GM12878 (cell line): Measurements from ENCODE around the gene COMMD1. TPM values are rescaled to one million over a fixed set of nuclear protein-coding genes. Genes with fewer than 3 reads are reported as not detected.

Source experiments
- ATAC-seq: fragments of 200-7000 bp; cut with Tn5 transposase; 3 replicates; pipeline ENCODE4 v1.9.1; 2020; ENCODE audit warnings: mild to moderate bottlenecking, moderate library complexity
- BruUV-seq: library from RNA; stranded (reverse); fragments of 400-500 nt; replicated peaks from 2 replicates; lab custom pipeline; 2021; lab: Mats Ljungman, UMichigan
- CTCF ChIA-PET: fragments of 300-600 bp; sonication (Branson Sonifier 250); formaldehyde crosslinking; extraction: SDS; loops from one replicate; lab custom pipeline; 2021; ENCODE audit warnings: inconsistent platforms; lab: Yijun Ruan, JAX
- POLR2A ChIA-PET: fragments of 350-600 bp; formaldehyde crosslinking; extraction: SDS; loops from one replicate; lab custom pipeline; 2021; ENCODE audit warnings: inconsistent platforms; lab: Charles Lee
- RAD21 ChIA-PET: fragments of 300-600 bp; sonication (Branson Sonifier 250); formaldehyde crosslinking; loops from one replicate; lab custom pipeline; 2023; ENCODE audit warnings: antibody characterized with exemption; ENCODE audit not compliant: unreplicated experiment; lab: Charles Lee
- SMC1A ChIA-PET: fragments of 300-600 bp; sonication (Branson Sonifier 250); formaldehyde crosslinking; loops from one replicate; lab custom pipeline; 2023; ENCODE audit not compliant: unreplicated experiment, uncharacterized antibody; lab: Charles Lee
- DNase-seq: peaks from one replicate; pipeline ENCODE4 v3.0.0-alpha.2; 2011; ENCODE audit warnings: low read depth, low spot score
- FAIRE-seq: peaks from 3 replicates; lab custom pipeline; 2011; peaks lifted over from hg19 to GRCh38; lab: Jason Lieb, UNC
- H2AFZ ChIP-seq: 2 replicates; pipeline ENCODE4 v1.6.0; 2011; ENCODE audit warnings: low read depth, low read length, control low read depth; ENCODE audit not compliant: control insufficient read depth
- H3K27ac ChIP-seq: 2 replicates; pipeline ENCODE4 v1.5.1; 2011; ENCODE audit warnings: control low read depth; ENCODE audit not compliant: control insufficient read depth, insufficient read depth
- H3K27me3 ChIP-seq, 2 experiments: replicated peaks in 1 of 2; 2 replicates each; pipeline versions ENCODE4 v1.6.0 to v1.6.1; 2011; ENCODE audit warnings: low read length in 1 of 2; ENCODE audit not compliant: control insufficient read depth in 2 of 2, insufficient read depth in 2 of 2
- H3K36me3 ChIP-seq, 2 experiments: 2 replicates each; pipeline ENCODE4 v1.5.1; 2011; ENCODE audit warnings: low read length in 1 of 2; ENCODE audit not compliant: control insufficient read depth in 2 of 2, insufficient read depth in 2 of 2
- H3K4me1 ChIP-seq: 2 replicates; pipeline ENCODE4 v1.6.1; 2011; ENCODE audit warnings: mild to moderate bottlenecking, low read length, moderate library complexity, mixed read lengths; ENCODE audit not compliant: control insufficient read depth, insufficient read depth
- H3K4me2 ChIP-seq: 2 replicates; pipeline ENCODE4 v1.6.0; 2011; ENCODE audit warnings: control low read depth; ENCODE audit not compliant: control insufficient read depth, insufficient read depth
- H3K4me3 ChIP-seq: fragments of 200-600 bp; sonication (generic); 2 replicates; pipeline ENCODE4 v1.5.1; 2016
- H3K79me2 ChIP-seq: 2 replicates; pipeline ENCODE4 v1.6.0; 2011; ENCODE audit warnings: low read length; ENCODE audit not compliant: control insufficient read depth, insufficient read depth
- H3K9ac ChIP-seq: 2 replicates; pipeline ENCODE4 v1.8.0; 2011; ENCODE audit warnings: low read length, control low read depth, mixed read lengths; ENCODE audit not compliant: control insufficient read depth, insufficient read depth
- H3K9me3 ChIP-seq: replicated peaks from 3 replicates; pipeline ENCODE4 v1.5.1; 2011; ENCODE audit warnings: mild to moderate bottlenecking, low read length; ENCODE audit not compliant: control insufficient read depth, insufficient read depth
- H4K20me1 ChIP-seq: 2 replicates; pipeline ENCODE4 v1.6.0; 2011; ENCODE audit not compliant: control insufficient read depth, insufficient read depth
- ATF7 ChIP-seq: fragments of 450-650 bp; IDR thresholded peaks from 2 replicates; pipeline ENCODE4 v1.6.1; 2016; ENCODE audit warnings: low read depth, mild to moderate bottlenecking
- DPF2 ChIP-seq: fragments of 450-650 bp; IDR thresholded peaks from 2 replicates; pipeline ENCODE4 v1.6.1; 2017; ENCODE audit warnings: mild to moderate bottlenecking
- ESRRA ChIP-seq: IDR thresholded peaks from 2 replicates; pipeline ENCODE4 v1.6.1; 2012; ENCODE audit warnings: mild to moderate bottlenecking, low read length, improper control_type of control experiment
- IKZF1 ChIP-seq: fragments of 450-650 bp; conservative IDR thresholded peaks from 2 replicates; pipeline ENCODE4 v1.6.1; 2017; ENCODE audit warnings: antibody characterized with exemption, mild to moderate bottlenecking
- KAT2A ChIP-seq: conservative IDR thresholded peaks from 2 replicates; pipeline ENCODE4 v1.6.1; 2011; ENCODE audit warnings: low read depth, low read length; ENCODE audit not compliant: control insufficient read depth
- MEF2A ChIP-seq: IDR thresholded peaks from 2 replicates; pipeline ENCODE4 v1.6.1; 2011; ENCODE audit warnings: low read depth, mild to moderate bottlenecking, low read length, moderate library complexity; ENCODE audit not compliant: insufficient read depth
- NFYB ChIP-seq: IDR thresholded peaks from 2 replicates; pipeline ENCODE4 v1.6.1; 2011; ENCODE audit warnings: low read depth, mild to moderate bottlenecking, low read length, improper control_type of control experiment, moderate library complexity; ENCODE audit not compliant: insufficient read depth
- PAX5 ChIP-seq: IDR thresholded peaks from 2 replicates; pipeline ENCODE4 v1.6.1; 2011; ENCODE audit warnings: low read depth, low read length, borderline replicate concordance
- POU2F2 ChIP-seq: IDR thresholded peaks from 3 replicates; pipeline ENCODE4 v1.6.1; 2011; ENCODE audit warnings: low read depth, mild to moderate bottlenecking, low read length, borderline replicate concordance
- SMAD1 ChIP-seq: fragments of 450-650 bp; IDR thresholded peaks from 2 replicates; pipeline ENCODE4 v1.6.1; 2018; ENCODE audit warnings: mild to moderate bottlenecking, low read depth; ENCODE audit not compliant: partially characterized antibody
- YBX1 ChIP-seq: fragments of 450-650 bp; IDR thresholded peaks from 2 replicates; pipeline ENCODE4 v1.6.1; 2016; ENCODE audit warnings: antibody characterized with exemption
- WGBS: methylation state at CpG from one replicate; pipeline ENCODE4 v1.1.6; 2016; ENCODE audit warnings: low lambda C conversion rate; ENCODE audit not compliant: insufficient replicate concordance, insufficient coverage; ENCODE audit errors: missing lambda C conversion rate; 5-methylcytosine and 5-hydroxymethylcytosine counted together
- in situ Hi-C: fragments of 300-500 bp; cut with MboI; formaldehyde crosslinking; loops from 9 replicates; pipeline ENCODE4 v1.14.3; 2018; ENCODE audit warnings: mixed read lengths
- intact Hi-C: fragments of 100-400 bp; cut with micrococcal nuclease; formaldehyde crosslinking; loops from one replicate; pipeline ENCODE4 v1.14.2; 2022; ENCODE audit not compliant: unreplicated experiment
- polyA plus RNA-seq, 11 experiments: library from polyadenylated mRNA; depleted of rRNA in 4 of 11; unstranded in 6 of 11; stranded (reverse) in 5 of 11; fragments of >200 nt; fragmentation: Nextera tagmentation in 4 of 11; fragmentation: Illumina TruSeq in 1 of 11; extraction: Ambion mirVana in 4 of 11; extraction: Trizol in 1 of 11; gene quantifications; 1 replicate in 1 of 11; 2 replicates in 10 of 11; pipeline versions ENCODE4 v1.2.1 to v1.2.3, GENCODE V29; 2011 to 2016; ENCODE audit warnings: inconsistent platforms in 2 of 11, missing spikeins in 2 of 11, low read depth in 1 of 11
- total RNA-seq, 4 experiments: library from RNA; depleted of rRNA in 3 of 4; stranded (reverse); fragments of >200 nt in 3 of 4; fragmentation: Illumina TruSeq in 1 of 4; extraction: Trizol in 1 of 4; gene quantifications; 2 replicates each; pipeline versions ENCODE4 v1.2.1 to v1.2.3, GENCODE V29; 2013 to 2021
- TF ChIP-seq, protein P1 (sequence below): fragments of 450-650 bp; IDR thresholded peaks from 2 replicates; pipeline ENCODE4 v1.6.1; 2018; ENCODE audit warnings: mild to moderate bottlenecking, low read depth, moderate library complexity; ENCODE audit not compliant: partially characterized antibody
- TF ChIP-seq, protein P2 (sequence below): fragments of 150-350 bp; IDR thresholded peaks from 2 replicates; pipeline ENCODE4 v1.6.1; 2016; ENCODE audit warnings: low read depth, low read length

The COMMD1 gene
- total and polyA plus RNA-seq, 10 of the 15 experiments (the other 5 are each of a cell fraction or from before 2014, with no cell fraction given), result 39.7 to 210 (median 53.7) TPM

DNA sequence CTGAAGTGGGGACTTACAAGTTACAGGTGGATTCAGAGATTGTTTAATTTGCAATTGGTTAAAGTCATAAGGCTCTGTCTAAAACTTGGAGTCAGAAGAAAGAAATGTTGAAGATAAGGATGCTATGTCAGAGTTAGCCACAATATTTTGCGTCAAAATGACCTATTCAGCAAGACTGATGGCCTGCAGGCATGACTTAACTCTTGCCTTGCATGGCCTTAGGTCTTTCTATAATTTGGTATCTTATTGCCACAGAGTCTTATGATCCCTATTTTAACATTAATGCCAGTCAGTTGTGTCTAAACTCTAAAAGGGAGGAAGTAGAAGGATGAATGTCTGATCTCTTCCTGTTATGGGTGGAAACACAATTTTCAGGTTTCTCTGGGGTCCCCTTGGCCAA is 5.2 kb upstream of the COMMD1 start:
- ChIA-PET RAD21 (no interaction called here), POLR2A (interaction anchor here (0.6 kb wide), 1 partner anchor 1685 kb away, joined by 4 read pairs; no protein-coding TSS in a partner anchor), CTCF (no interaction called here), SMC1A (no interaction called here)
- 47% methylated on average over 1 of the region's 1 CpG for WGBS
- Histone ChIP-seq H3K36me3 (no peaks in the 10 kb centered on the region), H2AFZ (no peak overlapping the region), H3K9ac (no peak overlapping the region), H3K27me3 (no peaks in the 10 kb centered on the region), H4K20me1 (no peaks in the 10 kb centered on the region), H3K4me2 (no peak overlapping the region), H3K4me3 (no peak overlapping the region), H3K4me1 (no peaks in the 10 kb centered on the region), H3K79me2 (no peaks in the 10 kb centered on the region), H3K9me3 (no peaks in the 10 kb centered on the region), H3K27ac (no peak overlapping the region)
- BruUV-seq, result no TSS peak
- FAIRE-seq (no peak), ATAC-seq (no peak), DNase-seq (no peak)
- intact Hi-C loops (no loop called here), in situ Hi-C loops (no loop called here)
- no peak for TF ChIP-seq ATF7
- no peak for TF ChIP-seq POU2F2
- TF ChIP-seq NFYB, result no peak
- no peak for TF ChIP-seq DPF2
- TF ChIP-seq ESRRA, result no peak

DNA sequence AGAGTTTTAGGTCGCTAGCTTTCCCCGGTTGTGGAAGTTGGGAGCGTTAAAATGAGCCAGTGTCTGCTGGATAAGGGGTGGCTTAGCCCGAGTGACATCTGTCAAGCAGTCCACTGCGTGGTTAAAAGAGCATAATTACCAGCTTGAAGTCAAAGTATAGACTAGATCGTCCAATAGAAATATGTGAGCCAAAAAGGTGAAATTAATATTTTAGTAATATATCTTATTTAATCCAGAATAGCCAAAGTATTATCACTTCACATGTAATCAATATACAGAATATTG is 654 bp downstream of the COMMD1 start:
- Histone ChIP-seq H3K9ac (peak overlapping the region; percentile 89), H3K4me1 (no peaks in the 10 kb centered on the region), H2AFZ (peak overlapping the region; percentile 88), H3K27ac (peak overlapping the region; percentile 76; the same call in 1 of the 2 replicates), H3K27me3 (no peaks in the 10 kb centered on the region), H3K4me2 (peak overlapping the region; percentile 46; the same call in 1 of the 2 replicates), H3K79me2 (peaks cover 14% of the 10 kb centered on the region), H3K36me3 (no peaks in the 10 kb centered on the region), H4K20me1 (no peaks in the 10 kb centered on the region), H3K9me3 (no peaks in the 10 kb centered on the region), H3K4me3 (peak overlapping the region; percentile 96)
- DNase-seq, result no peak
- ChIA-PET POLR2A (interaction anchor here (0.5 to 1.2 kb wide), 3 partner anchors 11 to 501 kb away, joined by 3 read pairs; no protein-coding TSS in a partner anchor), CTCF (interaction anchor here (0.7 to 1.3 kb wide), 6 partner anchors 9 to 551 kb away, joined by 3 to 6 read pairs (median 3); partner anchors contain the start of gene CCT4), RAD21 (no interaction called here), SMC1A (interaction anchor here (1.2 kb wide), 1 partner anchor 13 kb away, joined by 4 read pairs; no protein-coding TSS in a partner anchor)
- intact Hi-C loops (no loop called here), in situ Hi-C loops (no loop called here)
- WGBS, result under 1% methylated on average over 6 of the region's 6 CpGs
- peak; percentile 33 for ATAC-seq
- no TSS peak for BruUV-seq
- no peak for FAIRE-seq
- TF ChIP-seq KAT2A (no peak), PAX5 (no peak), IKZF1 (no peak), YBX1 (no peak), SMAD1 (no peak), MEF2A (no peak)
- TF ChIP-seq, protein P1, sequence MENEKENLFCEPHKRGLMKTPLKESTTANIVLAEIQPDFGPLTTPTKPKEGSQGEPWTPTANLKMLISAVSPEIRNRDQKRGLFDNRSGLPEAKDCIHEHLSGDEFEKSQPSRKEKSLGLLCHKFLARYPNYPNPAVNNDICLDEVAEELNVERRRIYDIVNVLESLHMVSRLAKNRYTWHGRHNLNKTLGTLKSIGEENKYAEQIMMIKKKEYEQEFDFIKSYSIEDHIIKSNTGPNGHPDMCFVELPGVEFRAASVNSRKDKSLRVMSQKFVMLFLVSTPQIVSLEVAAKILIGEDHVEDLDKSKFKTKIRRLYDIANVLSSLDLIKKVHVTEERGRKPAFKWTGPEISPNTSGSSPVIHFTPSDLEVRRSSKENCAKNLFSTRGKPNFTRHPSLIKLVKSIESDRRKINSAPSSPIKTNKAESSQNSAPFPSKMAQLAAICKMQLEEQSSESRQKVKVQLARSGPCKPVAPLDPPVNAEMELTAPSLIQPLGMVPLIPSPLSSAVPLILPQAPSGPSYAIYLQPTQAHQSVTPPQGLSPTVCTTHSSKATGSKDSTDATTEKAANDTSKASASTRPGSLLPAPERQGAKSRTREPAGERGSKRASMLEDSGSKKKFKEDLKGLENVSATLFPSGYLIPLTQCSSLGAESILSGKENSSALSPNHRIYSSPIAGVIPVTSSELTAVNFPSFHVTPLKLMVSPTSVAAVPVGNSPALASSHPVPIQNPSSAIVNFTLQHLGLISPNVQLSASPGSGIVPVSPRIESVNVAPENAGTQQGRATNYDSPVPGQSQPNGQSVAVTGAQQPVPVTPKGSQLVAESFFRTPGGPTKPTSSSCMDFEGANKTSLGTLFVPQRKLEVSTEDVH, result no peak
- TF ChIP-seq, protein P2, sequence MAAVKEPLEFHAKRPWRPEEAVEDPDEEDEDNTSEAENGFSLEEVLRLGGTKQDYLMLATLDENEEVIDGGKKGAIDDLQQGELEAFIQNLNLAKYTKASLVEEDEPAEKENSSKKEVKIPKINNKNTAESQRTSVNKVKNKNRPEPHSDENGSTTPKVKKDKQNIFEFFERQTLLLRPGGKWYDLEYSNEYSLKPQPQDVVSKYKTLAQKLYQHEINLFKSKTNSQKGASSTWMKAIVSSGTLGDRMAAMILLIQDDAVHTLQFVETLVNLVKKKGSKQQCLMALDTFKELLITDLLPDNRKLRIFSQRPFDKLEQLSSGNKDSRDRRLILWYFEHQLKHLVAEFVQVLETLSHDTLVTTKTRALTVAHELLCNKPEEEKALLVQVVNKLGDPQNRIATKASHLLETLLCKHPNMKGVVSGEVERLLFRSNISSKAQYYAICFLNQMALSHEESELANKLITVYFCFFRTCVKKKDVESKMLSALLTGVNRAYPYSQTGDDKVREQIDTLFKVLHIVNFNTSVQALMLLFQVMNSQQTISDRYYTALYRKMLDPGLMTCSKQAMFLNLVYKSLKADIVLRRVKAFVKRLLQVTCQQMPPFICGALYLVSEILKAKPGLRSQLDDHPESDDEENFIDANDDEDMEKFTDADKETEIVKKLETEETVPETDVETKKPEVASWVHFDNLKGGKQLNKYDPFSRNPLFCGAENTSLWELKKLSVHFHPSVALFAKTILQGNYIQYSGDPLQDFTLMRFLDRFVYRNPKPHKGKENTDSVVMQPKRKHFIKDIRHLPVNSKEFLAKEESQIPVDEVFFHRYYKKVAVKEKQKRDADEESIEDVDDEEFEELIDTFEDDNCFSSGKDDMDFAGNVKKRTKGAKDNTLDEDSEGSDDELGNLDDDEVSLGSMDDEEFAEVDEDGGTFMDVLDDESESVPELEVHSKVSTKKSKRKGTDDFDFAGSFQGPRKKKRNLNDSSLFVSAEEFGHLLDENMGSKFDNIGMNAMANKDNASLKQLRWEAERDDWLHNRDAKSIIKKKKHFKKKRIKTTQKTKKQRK, result no peak
